Sigmoid colon (tissue), 4 donors: Measurements from ENCODE around the gene SEC11C.

Experiments
- CTCF ChIP-seq, 4 experiments: fragments of 450-650 bp in 3 of 4; fragments of 200-600 bp in 1 of 4; IDR thresholded peaks; one replicate each; pipeline ENCODE4 v1.5.1; 2016 to 2019; ENCODE audit warnings: antibody characterized with exemption in 4 of 4, mild to moderate bottlenecking in 3 of 4, moderate library complexity in 2 of 4
- EP300 ChIP-seq, 4 donors: sonication (generic); formaldehyde crosslinking; IDR thresholded peaks; one replicate each; pipeline ENCODE4 v1.6.1; 2017; ENCODE audit warnings: antibody characterized with exemption in 4 of 4
- POLR2A ChIP-seq, 2 donors: fragments of 450-650 bp; IDR thresholded peaks; one replicate each; pipeline ENCODE4 v1.6.1; 2016; ENCODE audit warnings: antibody characterized with exemption in 2 of 2, mild to moderate bottlenecking in 2 of 2, moderate library complexity in 2 of 2
- POLR2AphosphoS5 ChIP-seq, 4 donors: sonication (generic); formaldehyde crosslinking; IDR thresholded peaks; one replicate each; pipeline ENCODE4 v1.6.1; 2017; ENCODE audit warnings: antibody characterized with exemption in 4 of 4

GRCh38 chr18:59144483-59144882 is 4.8 kb downstream of the SEC11C start:
- TF ChIP-seq POLR2AphosphoS5 (IDR thresholded peaks at IDR 0.05) (no peak), POLR2A (IDR thresholded peaks at IDR 0.05) (no peak), CTCF (IDR thresholded peaks at IDR 0.05) (no peak), EP300 (IDR thresholded peaks at IDR 0.05) (no peak)
